Mesendoderm (in vitro differentiated cells): ENCODE results near the gene PCDHGA11.

Experiments used
- DNase-seq: peaks from one replicate; pipeline ENCODE4 v3.0.0; 2013
- H2AK5ac ChIP-seq: 2 replicates; pipeline ENCODE4 v1.6.1; 2013; ENCODE audit warnings: low read length, inconsistent platforms
- H2BK120ac ChIP-seq: 2 replicates; pipeline ENCODE4 v1.6.1; 2013; ENCODE audit warnings: low read depth, mild to moderate bottlenecking, low read length, moderate library complexity, mixed read lengths
- H2BK15ac ChIP-seq: replicated peaks from 2 replicates; pipeline ENCODE4 v1.6.1; 2013; ENCODE audit warnings: low read depth, mild to moderate bottlenecking, moderate library complexity
- H2BK5ac ChIP-seq: 2 replicates; pipeline ENCODE4 v1.6.1; 2013; ENCODE audit warnings: low read length, inconsistent platforms
- H3K18ac ChIP-seq: 2 replicates; pipeline ENCODE4 v1.6.1; 2013; ENCODE audit warnings: mild to moderate bottlenecking, low read length, mixed read lengths
- H3K23ac ChIP-seq: one replicate; pipeline ENCODE4 v1.6.1; 2013; ENCODE audit warnings: low read length
- H3K27ac ChIP-seq: 2 replicates; pipeline ENCODE4 v1.5.1; 2013; ENCODE audit warnings: low read depth, mild to moderate bottlenecking, inconsistent platforms, low read length, moderate library complexity
- H3K27me3 ChIP-seq: 2 replicates; pipeline ENCODE4 v1.6.1; 2013; ENCODE audit warnings: low read length, control low read depth, mild to moderate bottlenecking, inconsistent platforms; ENCODE audit not compliant: insufficient read depth, poor library complexity
- H3K36me3 ChIP-seq: 2 replicates; pipeline ENCODE4 v1.6.1; 2013; ENCODE audit warnings: low read length, inconsistent platforms; ENCODE audit not compliant: control insufficient read depth, insufficient read depth
- H3K4ac ChIP-seq: one replicate; pipeline ENCODE4 v1.6.1; 2013; ENCODE audit warnings: low read depth, mild to moderate bottlenecking, low read length, moderate library complexity
- H3K4me1 ChIP-seq: 2 replicates; pipeline ENCODE4 v1.6.1; 2013; ENCODE audit warnings: low read depth, low read length, inconsistent platforms; ENCODE audit not compliant: control insufficient read depth
- H3K4me2 ChIP-seq: 2 replicates; pipeline ENCODE4 v1.6.1; 2013; ENCODE audit warnings: low read length
- H3K4me3 ChIP-seq: 2 replicates; pipeline ENCODE4 v1.5.1; 2013; ENCODE audit warnings: mild to moderate bottlenecking, low read length
- H3K56ac ChIP-seq: one replicate; pipeline ENCODE4 v1.6.1; 2013; ENCODE audit warnings: low read length
- H3K79me1 ChIP-seq: 2 replicates; pipeline ENCODE4 v1.6.1; 2013; ENCODE audit warnings: low read length, inconsistent platforms
- H3K79me2 ChIP-seq: 2 replicates; pipeline ENCODE4 v1.6.1; 2013; ENCODE audit warnings: mild to moderate bottlenecking, low read length; ENCODE audit not compliant: control insufficient read depth, insufficient read depth
- H3K9ac ChIP-seq: 2 replicates; pipeline ENCODE4 v1.6.1; 2013; ENCODE audit warnings: low read length, inconsistent platforms
- H4K5ac ChIP-seq: one replicate; pipeline ENCODE4 v1.6.1; 2013; ENCODE audit warnings: low read length
- H4K8ac ChIP-seq: one replicate; pipeline ENCODE4 v1.6.1; 2013; ENCODE audit warnings: low read depth, mild to moderate bottlenecking, control low read depth, low read length, moderate library complexity
- WGBS: extraction: QIAGEN DNeasy Blood & Tissue Kit; methylation state at CpG from one replicate; pipeline ENCODE4 v1.1.7; 2013; ENCODE audit warnings: low lambda C conversion rate, missing lambda C conversion rate; ENCODE audit not compliant: insufficient coverage; ENCODE audit errors: extremely low coverage; 5-methylcytosine and 5-hydroxymethylcytosine counted together

PCDHGA11 gene

DNA sequence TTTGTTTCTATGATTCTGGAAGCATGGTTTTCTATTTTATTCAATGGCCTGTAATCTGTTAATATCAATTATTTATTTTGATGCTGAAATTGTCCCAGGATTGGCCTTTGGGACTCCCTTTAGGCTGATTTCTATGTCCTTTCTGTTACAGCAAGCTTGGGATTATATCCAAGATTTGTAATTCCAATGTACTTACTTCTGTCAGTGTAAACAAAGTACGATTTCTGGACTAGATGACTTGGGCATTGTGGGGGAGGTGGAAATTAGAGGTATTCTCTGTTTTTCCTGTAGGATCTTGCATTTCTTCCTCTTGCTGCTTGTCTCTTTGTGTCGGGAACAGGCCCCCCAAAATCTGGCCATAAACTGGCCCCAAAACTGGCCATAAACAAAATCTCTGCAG lies 13.2 kb downstream of the PCDHGA11 start:
- H4K5ac ChIP-seq: no peak overlapping the region
- no peaks in the 10 kb centered on the region for H3K79me2 ChIP-seq
- no peak overlapping the region for H2BK5ac ChIP-seq
- no peaks in the 10 kb centered on the region for H3K79me1 ChIP-seq
- H2AK5ac ChIP-seq: no peak overlapping the region
- H3K56ac ChIP-seq: no peak overlapping the region
- no CpG with 5 or more reads among the region's 2 CpGs for WGBS
- H3K23ac ChIP-seq: no peak overlapping the region
- no peak overlapping the region for H3K4me3 ChIP-seq
- H3K4ac ChIP-seq: no peak overlapping the region
- H3K4me1 ChIP-seq: no peaks in the 10 kb centered on the region
- H2BK15ac ChIP-seq: no peak overlapping the region
- no peak overlapping the region for H3K4me2 ChIP-seq
- no peak overlapping the region for H4K8ac ChIP-seq
- no peaks in the 10 kb centered on the region for H3K36me3 ChIP-seq
- no peak overlapping the region for H3K18ac ChIP-seq
- no peaks in the 10 kb centered on the region for H3K27me3 ChIP-seq
- DNase-seq: no peak
- H3K27ac ChIP-seq: no peak overlapping the region
- no peak overlapping the region for H3K9ac ChIP-seq
- no peak overlapping the region for H2BK120ac ChIP-seq

DNA sequence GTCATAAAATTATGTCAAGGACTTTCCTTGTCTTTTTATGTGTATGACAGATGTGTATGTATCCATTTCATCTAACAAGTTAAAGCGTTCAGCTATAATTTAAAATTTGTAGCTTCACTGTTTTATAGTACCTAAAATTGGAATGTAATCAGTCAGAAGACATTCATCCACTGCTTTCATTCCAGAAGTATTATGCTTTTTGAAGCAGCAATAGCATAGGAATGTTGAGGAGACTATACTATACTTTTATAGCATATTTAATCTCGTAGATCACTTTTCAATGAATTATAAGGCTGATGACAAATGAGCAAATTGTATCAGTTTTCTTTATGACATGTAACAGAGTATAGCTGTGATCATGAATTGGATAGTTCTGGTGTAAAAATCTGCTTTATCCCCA lies 16.4 kb downstream of the PCDHGA11 start:
- no peak overlapping the region for H2BK15ac ChIP-seq
- H2AK5ac ChIP-seq: no peak overlapping the region
- no peak overlapping the region for H3K4me2 ChIP-seq
- H3K9ac ChIP-seq: no peak overlapping the region
- no peak overlapping the region for H2BK120ac ChIP-seq
- H3K4me3 ChIP-seq: no peak overlapping the region
- no peaks in the 10 kb centered on the region for H3K4me1 ChIP-seq
- H3K56ac ChIP-seq: no peak overlapping the region
- no peak overlapping the region for H4K8ac ChIP-seq
- H3K27ac ChIP-seq: no peak overlapping the region
- H3K23ac ChIP-seq: no peak overlapping the region
- H3K79me1 ChIP-seq: no peaks in the 10 kb centered on the region
- H3K18ac ChIP-seq: no peak overlapping the region
- DNase-seq: no peak
- no CpG with 5 or more reads among the region's 2 CpGs for WGBS
- no peak overlapping the region for H2BK5ac ChIP-seq
- H3K27me3 ChIP-seq: no peaks in the 10 kb centered on the region
- H3K36me3 ChIP-seq: no peaks in the 10 kb centered on the region
- H4K5ac ChIP-seq: no peak overlapping the region
- no peaks in the 10 kb centered on the region for H3K79me2 ChIP-seq
- H3K4ac ChIP-seq: no peak overlapping the region

- Histone ChIP-seq H4K5ac (no peak overlapping the region), H3K18ac (no peak overlapping the region), H2BK5ac (no peak overlapping the region), H3K9ac (no peak overlapping the region), H2BK120ac (no peak overlapping the region), H3K27ac (no peak overlapping the region), H4K8ac (no peak overlapping the region), H2AK5ac (no peak overlapping the region), H3K4me2 (no peak overlapping the region), H3K79me2 (no peaks in the 10 kb centered on the region), H3K27me3 (no peaks in the 10 kb centered on the region), H3K79me1 (no peaks in the 10 kb centered on the region), H2BK15ac (no peak overlapping the region), H3K36me3 (no peaks in the 10 kb centered on the region), H3K4ac (no peak overlapping the region), H3K4me3 (no peak overlapping the region), H3K56ac (no peak overlapping the region), H3K4me1 (no peaks in the 10 kb centered on the region), H3K23ac (no peak overlapping the region)
- no CpG with 5 or more reads among the region's 10 CpGs for WGBS
- DNase-seq: no peak
These were observed 18.7 kb downstream of the PCDHGA11 start for GRCh38 chr5:141439411-141440141.

DNA sequence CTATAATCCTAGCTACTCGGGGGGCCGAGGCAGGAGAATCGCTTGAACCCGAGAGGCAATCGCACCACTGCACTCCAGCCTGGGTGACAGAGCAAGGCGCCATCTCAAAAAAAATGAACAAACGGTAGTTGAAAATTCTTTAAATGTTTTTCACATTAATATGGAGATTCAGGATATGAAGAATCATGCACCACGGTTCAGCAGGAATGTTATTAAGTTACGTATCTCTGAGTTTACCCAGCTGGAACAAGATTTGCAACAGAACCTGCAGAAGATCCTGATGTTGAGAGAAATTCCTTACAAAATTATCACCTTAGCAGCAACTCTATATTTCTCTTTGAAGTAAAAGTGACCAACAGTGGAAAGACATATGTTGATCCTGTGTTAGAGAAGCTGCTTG lies 19.5 kb downstream of the PCDHGA11 start:
- DNase-seq: no peak
- Histone ChIP-seq H3K79me2 (no peaks in the 10 kb centered on the region), H3K18ac (no peak overlapping the region), H2BK5ac (no peak overlapping the region), H3K4ac (no peak overlapping the region), H2BK120ac (no peak overlapping the region), H2BK15ac (no peak overlapping the region), H4K8ac (no peak overlapping the region), H3K27ac (no peak overlapping the region), H3K23ac (no peak overlapping the region), H4K5ac (no peak overlapping the region), H3K79me1 (no peaks in the 10 kb centered on the region), H3K56ac (no peak overlapping the region), H3K4me3 (no peak overlapping the region), H2AK5ac (no peak overlapping the region), H3K4me2 (no peak overlapping the region), H3K36me3 (no peaks in the 10 kb centered on the region), H3K9ac (no peak overlapping the region), H3K27me3 (no peaks in the 10 kb centered on the region), H3K4me1 (no peaks in the 10 kb centered on the region)
- WGBS: no CpG with 5 or more reads among the region's 9 CpGs

DNA sequence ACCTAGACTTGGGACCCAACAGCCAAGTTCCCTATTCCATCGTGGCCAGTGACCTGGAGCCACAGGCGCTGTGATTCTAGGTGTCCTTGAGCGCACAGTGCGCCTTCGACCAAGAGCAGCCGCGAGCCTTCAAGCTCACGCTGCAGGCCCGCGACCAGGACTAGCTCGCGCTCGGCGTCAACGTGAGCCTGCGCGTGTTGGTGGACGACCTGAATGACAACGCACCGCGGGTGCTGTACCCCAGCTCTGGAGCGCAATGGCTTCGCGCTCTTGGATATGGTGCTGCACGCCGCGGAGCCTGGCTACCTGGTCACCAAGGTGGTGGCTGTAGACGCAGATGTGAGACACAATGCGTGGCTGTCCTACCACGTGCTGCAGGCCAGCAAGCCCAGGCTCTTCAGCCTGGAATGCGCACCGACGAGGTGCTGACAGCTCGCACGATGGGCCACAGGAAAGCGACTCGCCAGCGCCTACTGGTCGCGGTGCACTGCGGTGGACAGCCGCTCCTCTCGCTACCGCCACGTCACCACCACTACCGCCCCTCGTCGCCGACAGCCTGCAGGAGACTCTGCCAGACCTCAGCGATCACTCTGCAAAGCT lies 20.8 kb downstream of the PCDHGA11 start:
- H2BK120ac ChIP-seq: no peak overlapping the region

GRCh38 chr5:141465351-141465750 lies 44.5 kb downstream of the PCDHGA11 start:
- Histone ChIP-seq H2AK5ac (no peak overlapping the region), H3K79me1 (no peaks in the 10 kb centered on the region), H3K36me3 (no peaks in the 10 kb centered on the region), H2BK120ac (no peak overlapping the region), H3K56ac (no peak overlapping the region), H3K79me2 (no peaks in the 10 kb centered on the region), H3K4me3 (no peak overlapping the region), H4K8ac (no peak overlapping the region), H3K4ac (no peak overlapping the region), H3K27ac (no peak overlapping the region), H2BK5ac (no peak overlapping the region), H3K4me2 (no peak overlapping the region), H3K27me3 (no peaks in the 10 kb centered on the region), H4K5ac (no peak overlapping the region), H3K23ac (no peak overlapping the region), H3K18ac (no peak overlapping the region), H2BK15ac (no peak overlapping the region), H3K4me1 (no peaks in the 10 kb centered on the region), H3K9ac (no peak overlapping the region)
- no peak for DNase-seq
- no CpG with 5 or more reads among the region's 3 CpGs for WGBS

More for the DNA sequence above, 20.8 kb downstream of the PCDHGA11 start:
- Histone ChIP-seq H3K79me1 (no peaks in the 10 kb centered on the region), H3K4me3 (no peak overlapping the region), H3K27me3 (no peaks in the 10 kb centered on the region), H3K79me2 (no peaks in the 10 kb centered on the region), H3K4me1 (no peaks in the 10 kb centered on the region), H3K4ac (no peak overlapping the region), H3K18ac (no peak overlapping the region), H3K9ac (no peak overlapping the region), H3K36me3 (no peaks in the 10 kb centered on the region), H2BK5ac (no peak overlapping the region), H3K4me2 (no peak overlapping the region), H2BK15ac (no peak overlapping the region), H3K27ac (no peak overlapping the region), H3K23ac (no peak overlapping the region), H4K8ac (no peak overlapping the region), H4K5ac (no peak overlapping the region), H3K56ac (no peak overlapping the region), H2AK5ac (no peak overlapping the region)
- WGBS: no CpG with 5 or more reads among the region's 50 CpGs
- DNase-seq: no peak
